VCaP (cell line): ENCODE data around the gene BMPR1B.
"Not testable (repeated sequence)": the region's sequence is repeated elsewhere in the genome, so short reads cannot be mapped to it uniquely, and the experiment has no call there.

Experiments used
- H3K27ac ChIP-seq: fragments of 450-650 bp; 2 replicates; pipeline ENCODE4 v1.5.1; 2017
- CTCF ChIP-seq: fragments of 450-650 bp; conservative IDR thresholded peaks from 2 replicates; pipeline ENCODE4 v1.5.1; 2017; ENCODE audit warnings: mild to moderate bottlenecking, moderate library complexity

BMPR1B gene

GRCh38 chr4:95170176-95170575 lies 412.4 kb downstream of the BMPR1B start:
- TF ChIP-seq CTCF: no peak
- no peak overlapping the region for H3K27ac ChIP-seq

- H3K27ac ChIP-seq: not testable (repeated sequence)
These were observed 413.6 kb downstream of the BMPR1B start for GRCh38 chr4:95171377-95171776.

GRCh38 chr4:95178938-95179337 lies 421.2 kb downstream of the BMPR1B start:
- TF ChIP-seq CTCF: no peak
- no peak overlapping the region for H3K27ac ChIP-seq

- H3K27ac ChIP-seq: no peak overlapping the region
- TF ChIP-seq CTCF: no peak
These were observed 422.9 kb downstream of the BMPR1B start for GRCh38 chr4:95180531-95181242.

- TF ChIP-seq CTCF: no peak
- H3K27ac ChIP-seq: no peak overlapping the region
These were observed 423.7 kb downstream of the BMPR1B start for GRCh38 chr4:95181243-95181995.

GRCh38 chr4:95181996-95182306 lies 424.2 kb downstream of the BMPR1B start:
- TF ChIP-seq CTCF: no peak
- H3K27ac ChIP-seq: no peak overlapping the region

GRCh38 chr4:95183656-95184408 lies 426.1 kb downstream of the BMPR1B start:
- no peak overlapping the region for H3K27ac ChIP-seq
- TF ChIP-seq CTCF: no peak
